Measurements from ENCODE around the gene C5orf34.

The C5orf34 gene

GRCh38 chr5:43543434-43543833, 28.5 kb upstream of the C5orf34 start:
- no peak for DNase-seq (ENCODE audit: low read depth)
- no peak for TF ChIP-seq CTCF (IDR thresholded peaks at IDR 0.05; ENCODE audit: insufficient read depth, low read depth, low read length, missing control alignments)
- no peak overlapping the region for H3K4me3 ChIP-seq (ENCODE audit: low read length)

- no peak overlapping the region for H3K4me3 ChIP-seq (ENCODE audit: low read length)
- no peak for DNase-seq (ENCODE audit: low read depth)
- no peak for TF ChIP-seq CTCF (IDR thresholded peaks at IDR 0.05; ENCODE audit: insufficient read depth, low read depth, low read length, missing control alignments)
Observed at GRCh38 chr5:43540746-43541145, 25.8 kb upstream of the C5orf34 start.

- no peak overlapping the region for H3K4me3 ChIP-seq (ENCODE audit: low read length)
- no peak for TF ChIP-seq CTCF (IDR thresholded peaks at IDR 0.05; ENCODE audit: insufficient read depth, low read depth, low read length, missing control alignments)
- DNase-seq (ENCODE audit: low read depth) = no peak
Observed at GRCh38 chr5:43536972-43537371, 22.0 kb upstream of the C5orf34 start.

GRCh38 chr5:43533646-43534045, 18.7 kb upstream of the C5orf34 start:
- no peak overlapping the region for H3K4me3 ChIP-seq (ENCODE audit: low read length)
- no peak for DNase-seq (ENCODE audit: low read depth)
- no peak for TF ChIP-seq CTCF (IDR thresholded peaks at IDR 0.05; ENCODE audit: insufficient read depth, low read depth, low read length, missing control alignments)

GRCh38 chr5:43530648-43531047, 15.7 kb upstream of the C5orf34 start:
- TF ChIP-seq CTCF (IDR thresholded peaks at IDR 0.05; ENCODE audit: insufficient read depth, low read depth, low read length, missing control alignments) = no peak
- no peak overlapping the region for H3K4me3 ChIP-seq (ENCODE audit: low read length)
- DNase-seq (ENCODE audit: low read depth) = no peak

GRCh38 chr5:43523662-43524072, 8.7 kb upstream of the C5orf34 start:
- no peak for DNase-seq (ENCODE audit: low read depth)
- no peak for TF ChIP-seq CTCF (IDR thresholded peaks at IDR 0.05; ENCODE audit: insufficient read depth, low read depth, low read length, missing control alignments)
- no peak overlapping the region for H3K4me3 ChIP-seq (ENCODE audit: low read length)

GRCh38 chr5:43520615-43521014, 5.7 kb upstream of the C5orf34 start:
- DNase-seq (ENCODE audit: low read depth) = no peak
- no peak for TF ChIP-seq CTCF (IDR thresholded peaks at IDR 0.05; ENCODE audit: insufficient read depth, low read depth, low read length, missing control alignments)
- H3K4me3 ChIP-seq (ENCODE audit: low read length) = no peak overlapping the region
